Inferior parietal cortex (tissue), 1 donor: ENCODE results near the gene SMCO2.

Source experiments
- DNase-seq: peaks from one replicate; pipeline ENCODE4 v3.0.0-alpha.2; 2016; ENCODE audit errors: extremely low spot score

Gene SMCO2

GRCh38 chr12:27453421-27453820, 6.9 kb downstream of the SMCO2 start:
- no peak for DNase-seq

DNA sequence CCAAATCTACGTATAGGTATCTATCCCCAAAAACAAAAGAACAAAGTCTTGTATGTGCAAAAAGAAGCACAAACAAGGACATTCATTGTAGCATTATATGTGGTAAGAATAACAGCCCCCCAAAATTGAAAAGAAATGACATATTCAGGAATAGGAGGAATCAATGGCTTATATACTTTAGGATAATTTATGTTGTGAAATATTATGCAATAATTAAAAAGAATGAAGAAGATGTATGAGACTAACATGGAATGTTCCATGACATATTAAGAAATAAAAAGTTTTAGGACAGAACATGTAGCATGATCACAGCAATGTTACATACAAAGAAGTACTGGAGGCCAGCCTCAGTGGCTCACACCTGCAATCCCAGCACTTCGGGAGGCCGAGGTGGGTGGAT, 9.1 kb downstream of the SMCO2 start:
- no peak for DNase-seq

DNA sequence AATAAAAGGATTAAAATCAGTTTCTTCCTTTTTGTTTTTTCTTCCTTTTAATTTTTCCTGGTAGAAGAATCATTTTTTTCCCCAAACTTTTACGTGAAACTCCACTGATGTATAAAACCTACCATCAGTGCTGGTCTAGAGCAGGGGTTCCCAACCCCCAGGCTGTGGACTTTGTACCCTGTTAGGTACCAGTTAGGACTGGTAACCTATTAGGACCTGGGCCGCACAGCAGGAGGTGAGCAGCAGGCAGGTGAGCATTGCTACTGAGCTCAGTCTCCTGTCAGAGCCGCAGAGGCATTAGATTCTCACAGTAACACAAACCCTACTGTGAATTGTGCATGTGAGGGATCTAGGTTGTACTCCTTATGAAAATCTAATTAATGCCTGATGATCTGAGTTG, 10.1 kb downstream of the SMCO2 start:
- DNase-seq: no peak

DNA sequence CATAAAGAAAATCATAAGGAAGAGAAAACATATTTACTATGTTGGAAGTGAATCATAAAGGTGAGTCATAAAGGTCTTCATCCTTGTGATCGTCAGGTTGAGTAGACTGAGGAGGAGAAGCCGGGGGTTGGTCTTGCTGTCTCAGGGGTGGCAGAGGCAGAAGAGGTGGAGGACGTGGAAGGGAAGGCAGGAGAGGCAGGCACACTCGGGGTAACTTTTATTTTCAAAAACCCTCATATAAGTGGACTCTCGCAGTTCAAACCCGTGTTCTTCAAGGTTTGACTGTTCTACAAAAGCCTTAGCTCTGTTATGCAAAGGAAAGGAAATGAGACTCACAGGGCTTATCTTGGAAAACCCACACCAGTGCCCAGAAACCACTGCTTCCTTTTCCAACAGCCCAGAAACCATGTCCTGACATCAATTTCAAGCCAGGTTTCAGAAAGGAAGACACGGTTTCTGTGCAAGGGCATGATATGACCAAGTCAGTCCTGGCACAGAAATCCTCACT, 14.0 kb downstream of the SMCO2 start:
- no peak for DNase-seq

DNA sequence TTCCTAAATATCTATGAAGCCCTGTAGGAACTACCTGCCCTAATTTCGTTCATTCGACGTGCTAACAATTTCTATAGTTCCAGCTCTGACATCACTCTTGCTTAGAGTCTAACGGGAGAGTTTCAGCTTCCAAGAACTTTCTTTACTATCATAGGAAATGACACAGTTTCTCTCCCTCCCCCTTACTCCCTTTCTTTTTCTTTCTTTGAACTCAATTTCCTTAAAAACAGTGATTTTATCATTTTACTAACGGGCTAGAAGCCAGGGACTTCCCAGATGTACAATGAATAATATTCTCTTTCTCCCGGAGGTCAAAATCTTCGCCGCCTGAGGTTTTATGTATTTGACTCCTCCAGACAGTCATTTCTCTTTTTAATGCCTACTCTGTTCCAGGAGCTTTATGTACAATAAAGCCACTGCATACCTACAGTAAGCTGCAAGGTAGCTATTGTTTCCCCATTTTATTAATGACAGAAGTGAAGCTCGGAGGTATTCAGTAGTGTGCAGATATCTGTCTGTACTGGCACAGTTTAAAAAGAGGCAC, 15.7 kb downstream of the SMCO2 start:
- DNase-seq: no peak

- no peak for DNase-seq
Observed at GRCh38 chr12:27462851-27463250, 16.3 kb downstream of the SMCO2 start.

- no peak for DNase-seq
Observed at GRCh38 chr12:27463511-27464219, 17.1 kb downstream of the SMCO2 start.

DNA sequence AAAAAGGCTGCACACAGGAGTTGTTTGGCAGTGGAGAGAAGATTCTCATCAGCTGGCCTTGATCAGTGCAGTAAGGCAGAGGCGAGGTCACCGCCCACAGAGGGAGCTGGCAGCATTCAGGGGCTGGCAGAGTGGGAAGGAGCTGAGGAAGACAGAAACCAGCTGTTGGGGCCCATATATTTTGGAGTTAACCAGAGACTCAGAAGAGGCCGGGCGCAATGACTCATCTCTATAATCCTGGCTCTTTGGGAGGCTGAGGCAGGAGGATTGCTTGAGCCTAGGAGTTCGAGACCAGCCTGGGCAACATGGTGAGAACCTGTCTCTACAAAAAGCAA, 17.7 kb downstream of the SMCO2 start:
- DNase-seq: no peak

DNA sequence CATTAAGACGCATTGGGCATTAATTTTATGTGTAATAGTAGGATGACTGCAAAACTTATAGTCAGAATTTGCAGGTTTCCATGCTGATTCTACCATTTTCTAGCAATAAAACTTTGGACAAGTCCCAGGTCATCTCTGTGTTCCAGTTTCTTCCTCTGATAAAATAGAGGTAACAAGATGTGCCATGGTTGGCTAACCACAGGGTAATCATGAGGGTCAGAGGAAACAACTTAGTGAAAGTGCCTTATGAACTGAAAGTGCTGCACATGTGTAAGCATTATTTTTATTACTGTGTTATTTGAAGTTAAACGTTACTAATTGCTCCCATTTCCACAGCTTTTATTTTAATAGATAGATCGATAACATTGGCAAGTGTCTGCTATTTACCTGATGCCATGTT, 21.1 kb downstream of the SMCO2 start:
- no peak for DNase-seq

- DNase-seq: no peak
Observed at GRCh38 chr12:27468241-27468640, 21.7 kb downstream of the SMCO2 start.

GRCh38 chr12:27469176-27469736, 22.7 kb downstream of the SMCO2 start:
- no peak for DNase-seq

DNA sequence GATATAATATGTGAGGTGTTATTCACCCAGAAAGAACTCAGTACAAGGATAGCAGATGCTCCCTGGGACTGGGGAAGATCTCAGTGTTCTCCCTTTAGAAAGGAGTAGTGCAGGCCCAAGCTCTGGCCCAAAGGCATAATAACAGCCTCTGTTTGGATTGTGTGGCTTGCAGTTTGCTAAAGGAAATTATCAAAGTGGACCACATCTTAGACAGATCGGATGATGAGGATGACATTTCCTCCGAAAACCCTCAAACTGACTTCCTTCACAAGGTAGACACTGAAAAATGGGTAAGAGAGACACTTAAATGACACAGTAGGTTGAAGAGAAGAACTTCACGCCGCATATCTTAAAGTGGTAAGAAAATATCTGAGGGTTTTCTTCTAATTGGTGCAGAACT, 26.1 kb downstream of the SMCO2 start:
- no peak for DNase-seq

GRCh38 chr12:27474344-27474743, 27.8 kb downstream of the SMCO2 start:
- no peak for DNase-seq

- no peak for DNase-seq
Observed at GRCh38 chr12:27477049-27477448, 30.5 kb downstream of the SMCO2 start.

DNA sequence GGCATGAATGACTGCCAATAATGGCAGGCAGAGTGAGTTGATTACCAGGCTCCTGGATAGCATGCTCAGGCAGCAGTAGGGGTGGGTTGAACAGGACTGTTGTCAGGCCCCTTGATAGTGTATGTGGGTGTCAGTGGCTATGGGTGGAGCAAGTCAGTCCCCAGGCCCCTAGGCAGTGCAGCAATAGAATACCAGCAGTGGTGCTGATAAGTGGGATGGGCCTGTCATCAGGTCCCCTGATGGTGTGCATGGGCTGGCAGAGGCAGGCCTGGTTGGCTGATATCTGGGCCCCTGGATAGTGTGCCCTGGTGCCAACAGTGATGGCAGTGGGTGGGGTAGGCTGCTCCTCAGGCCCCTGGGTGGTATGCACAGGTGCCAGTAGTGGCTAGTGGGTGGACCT, 32.4 kb downstream of the SMCO2 start:
- no peak for DNase-seq

- no peak for DNase-seq
Observed at GRCh38 chr12:27480016-27480415, 33.5 kb downstream of the SMCO2 start.

DNA sequence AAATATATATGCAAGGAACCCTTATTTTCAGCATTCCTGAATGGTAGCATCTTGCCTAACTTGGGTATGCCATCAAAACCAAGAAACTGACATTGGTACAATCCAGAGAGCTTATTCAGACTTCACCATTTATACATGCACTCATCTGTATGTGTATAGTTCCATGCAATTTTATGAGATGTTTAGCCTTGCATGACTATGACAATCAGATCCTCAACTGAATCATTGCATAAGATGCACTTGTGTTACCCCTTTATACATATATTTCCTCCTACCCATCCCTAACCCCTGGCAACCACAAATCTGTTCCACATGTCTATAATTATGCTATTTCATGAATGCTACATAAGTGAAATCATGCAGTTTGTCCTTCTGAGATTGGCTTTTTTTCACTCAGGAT, 40.4 kb downstream of the SMCO2 start:
- no peak for DNase-seq

GRCh38 chr12:27488479-27488878, 41.9 kb downstream of the SMCO2 start:
- DNase-seq: no peak

DNA sequence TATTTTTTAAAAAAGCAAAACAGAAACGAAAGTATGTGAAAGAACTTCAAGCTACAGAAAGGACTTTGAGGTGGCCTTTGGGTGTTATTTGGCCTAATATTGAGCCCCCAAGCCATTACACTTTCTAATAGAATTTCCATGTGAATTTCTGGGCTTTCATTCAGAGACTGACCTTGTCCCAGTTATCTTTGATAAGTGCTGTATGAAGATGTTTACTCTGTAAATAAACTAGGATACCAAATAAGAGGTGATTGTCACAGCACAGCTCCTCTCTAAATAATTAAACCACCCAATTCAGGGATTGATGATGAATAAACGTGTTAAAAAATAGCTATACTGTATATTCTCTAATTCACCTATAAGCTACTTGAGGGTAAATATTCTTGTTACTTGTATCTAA, 44.7 kb downstream of the SMCO2 start:
- no peak for DNase-seq

DNA sequence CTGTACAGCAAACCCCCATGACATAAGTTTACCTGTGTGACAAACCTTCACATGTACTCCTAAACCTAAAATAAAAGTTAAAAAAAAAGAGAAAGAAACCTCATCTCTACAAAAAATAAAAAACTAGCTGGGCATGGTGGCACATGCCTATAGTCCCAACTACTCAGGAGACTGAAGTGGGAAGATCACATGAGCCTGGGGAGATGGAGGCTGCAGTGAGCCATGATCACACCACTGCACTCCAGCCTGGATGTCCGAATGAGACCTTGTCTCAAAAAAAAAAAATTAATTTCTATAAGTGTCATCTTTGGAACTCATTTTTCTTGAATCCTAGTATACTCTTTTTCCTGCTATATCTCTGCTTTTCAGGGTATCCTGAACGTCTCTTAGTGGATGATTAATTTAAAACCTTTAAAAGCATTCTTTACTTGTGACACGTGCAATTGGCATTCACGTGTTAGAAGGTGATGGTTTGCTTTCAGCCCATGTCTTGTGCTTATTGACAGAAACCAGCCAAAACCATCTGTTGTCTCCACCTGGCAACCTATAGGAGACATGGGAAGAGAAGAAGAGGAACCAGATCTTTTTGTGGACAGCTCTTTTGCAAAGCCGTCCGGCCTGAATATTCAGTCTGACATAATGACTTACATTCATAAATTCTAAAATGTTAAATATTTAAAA, 46.9 kb downstream of the SMCO2 start:
- no peak for DNase-seq

DNA sequence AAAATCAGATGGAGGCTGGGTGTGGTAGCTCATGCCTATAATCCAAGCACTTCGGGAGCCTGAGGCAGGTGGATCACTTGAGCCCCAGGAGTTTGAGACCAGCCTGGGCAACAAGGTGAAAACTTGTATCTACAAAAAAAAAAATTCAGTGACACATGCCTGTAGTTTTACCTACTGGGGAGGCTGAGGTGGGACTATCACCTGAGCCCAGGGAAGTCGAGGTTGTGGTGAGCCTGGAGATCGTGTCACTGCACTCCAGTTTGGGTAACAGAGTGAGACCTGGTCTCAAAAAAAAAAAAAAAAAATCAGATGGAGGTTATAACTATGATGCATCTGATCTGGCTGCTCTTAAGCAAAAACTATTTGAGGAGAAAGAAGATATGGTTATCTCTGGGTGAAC, 50.9 kb downstream of the SMCO2 start:
- no peak for DNase-seq

DNA sequence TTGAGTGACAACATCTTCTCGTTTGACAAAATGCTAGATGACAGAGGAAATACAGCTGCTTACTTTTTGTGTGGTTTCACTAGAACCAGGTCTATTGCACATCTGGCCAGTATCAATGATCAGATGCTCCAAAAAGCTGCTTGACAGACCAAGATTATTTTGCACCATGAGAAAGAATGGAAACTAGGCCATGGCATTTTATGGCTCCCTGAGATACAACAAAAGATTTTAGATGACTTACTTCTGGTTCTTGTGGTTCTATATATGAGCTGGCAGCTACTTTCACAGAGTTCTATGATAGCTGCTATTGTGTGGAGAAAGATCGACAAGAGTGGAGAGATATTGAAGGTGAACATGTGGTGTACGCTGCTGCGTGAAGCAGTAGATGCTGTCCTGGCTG, 51.6 kb downstream of the SMCO2 start:
- DNase-seq: no peak

- DNase-seq: no peak
Observed at GRCh38 chr12:27498761-27499160, 52.2 kb downstream of the SMCO2 start.
